Ovary (tissue), 9 donors: Measurements from ENCODE around the gene TMEM135. TPM values are rescaled to one million over a fixed set of nuclear protein-coding genes. Genes with fewer than 3 reads are reported as not detected.

Experiments used
- DNase-seq, 5 donors: peaks; one replicate each; pipeline ENCODE4 v3.0.0-alpha.2; 2019 to 2020
- H3K27ac ChIP-seq, 2 donors: fragments of 200-600 bp; one replicate each; pipeline versions ENCODE4 v1.5.1 to v1.8.0; 2019 to 2022
- H3K27me3 ChIP-seq: fragments of 200-600 bp; one replicate; pipeline ENCODE4 v1.8.0; 2022
- H3K36me3 ChIP-seq: fragments of 200-600 bp; sonication (generic); one replicate; pipeline ENCODE4 v1.5.1; 2019
- H3K4me1 ChIP-seq: one replicate; pipeline ENCODE4 v1.8.1; 2013; ENCODE audit warnings: mild to moderate bottlenecking, moderate library complexity; ENCODE audit not compliant: insufficient read depth
- H3K4me3 ChIP-seq: fragments of 200-600 bp; sonication (generic); one replicate; pipeline ENCODE4 v1.5.1; 2017
- H3K9me3 ChIP-seq, 2 donors: fragments of 200-600 bp in 1 of 2; sonication (generic) in 1 of 2; one replicate each; pipeline versions ENCODE4 v1.5.1 to v1.8.1; 2013 to 2019; ENCODE audit warnings: mild to moderate bottlenecking in 1 of 2, moderate library complexity in 1 of 2
- CTCF ChIP-seq, 3 donors: fragments of 450-650 bp in 2 of 3; fragments of 200-600 bp in 1 of 3; IDR thresholded peaks; one replicate each; pipeline versions ENCODE4 v1.5.1 to v1.8.0; 2016 to 2022; ENCODE audit warnings: antibody characterized with exemption in 3 of 3, mild to moderate bottlenecking in 1 of 3
- EP300 ChIP-seq: sonication (generic); formaldehyde crosslinking; IDR thresholded peaks from one replicate; pipeline ENCODE4 v1.6.1; 2017; ENCODE audit warnings: antibody characterized with exemption
- POLR2A ChIP-seq: fragments of 450-650 bp; IDR thresholded peaks from one replicate; pipeline ENCODE4 v1.6.1; 2017; ENCODE audit warnings: antibody characterized with exemption, mild to moderate bottlenecking, moderate library complexity
- WGBS, 3 donors: extraction: QIAGEN DNeasy Blood & Tissue Kit in 1 of 3; methylation state at CpG; one replicate each; pipeline versions ENCODE4 v1.1.5 to v1.1.7; 2013 to 2017; 5-methylcytosine and 5-hydroxymethylcytosine counted together
- intact Hi-C, 4 donors: fragments of 100-400 bp; cut with DNase I; formaldehyde crosslinking; loops; one replicate each; pipeline versions ENCODE4 v1.11.0 to v1.15.1; 2022 to 2023
- polyA plus RNA-seq, 2 donors: library from polyadenylated mRNA; stranded (reverse); fragments of 200-250 nt in 1 of 2; fragments of 350-450 nt in 1 of 2; fragmentation: Illumina TruSeq in 1 of 2; extraction: RNeasy Lipid Tissue Mini Kit (QIAGEN cat#74804) in 1 of 2; gene quantifications; one replicate each; pipeline ENCODE4 v1.2.3, GENCODE V29; 2013 to 2014
- total RNA-seq, 7 donors: library from RNA; depleted of rRNA in 2 of 7; stranded (reverse); fragments of >200 nt in 2 of 7; fragmentation: NEBNext Ultra II Directional in 3 of 7; extraction: Animal tissue kit (Norgen Biotek cat#: 25700) in 3 of 7; gene quantifications; one replicate each; pipeline versions ENCODE4 v1.1.0 to v1.2.4, GENCODE V29; 2016 to 2023
- donor health status: DM: no; HTN: no; CAD: no; lungs with moderate emphysema.
- donor health status: DM: no; HTN: no; CAD: no.
- donor health status: Bipolar disorder and iron deficiency.
- donor health status: DM: yes; HTN: yes; CAD: no.
- donor health status: DM: no; HTN: no; CAD: no.
- donor health status: DM: yes; HTN: yes; CAD: no.

Gene TMEM135
- total and polyA plus RNA-seq, 9 donors: 8.8 to 24.2 (median 19.6) TPM

DNA sequence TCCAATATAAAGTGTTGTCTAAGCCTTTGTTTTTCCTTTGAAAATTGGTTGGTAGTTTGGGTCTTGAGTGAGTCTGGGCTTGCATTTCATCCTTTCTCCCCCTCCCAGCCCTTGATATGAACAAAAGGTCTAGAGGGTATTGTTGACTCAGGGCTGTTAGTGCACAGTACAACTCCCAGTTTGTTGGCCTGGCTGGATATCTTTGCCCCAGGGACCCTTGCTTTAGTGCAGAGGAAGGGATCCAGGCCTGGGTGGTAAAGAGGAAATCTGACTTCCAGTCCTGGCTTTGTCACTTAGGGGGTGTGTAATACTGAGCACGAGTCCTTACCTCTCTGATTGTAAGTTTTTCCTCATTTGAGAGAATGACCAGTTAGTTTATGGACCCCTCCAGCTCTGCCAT, 330.4 kb downstream of the TMEM135 start:
- no peak overlapping the region for H3K4me3 ChIP-seq
- H3K27me3 ChIP-seq: no peaks in the 10 kb centered on the region
- no peaks in the 10 kb centered on the region for H3K4me1 ChIP-seq
- DNase-seq: no peak
- no peak for TF ChIP-seq POLR2A
- no peak for TF ChIP-seq CTCF (IDR thresholded peaks at IDR 0.05)
- TF ChIP-seq EP300: no peak
- H3K36me3 ChIP-seq: no peaks in the 10 kb centered on the region
- intact Hi-C loops: no loop called here
- no peaks in the 10 kb centered on the region for H3K9me3 ChIP-seq
- 67 to 76% (median 76%) methylated on average over 1 of the region's 1 CpG for WGBS, 3 donors
- no peak overlapping the region for H3K27ac ChIP-seq

DNA sequence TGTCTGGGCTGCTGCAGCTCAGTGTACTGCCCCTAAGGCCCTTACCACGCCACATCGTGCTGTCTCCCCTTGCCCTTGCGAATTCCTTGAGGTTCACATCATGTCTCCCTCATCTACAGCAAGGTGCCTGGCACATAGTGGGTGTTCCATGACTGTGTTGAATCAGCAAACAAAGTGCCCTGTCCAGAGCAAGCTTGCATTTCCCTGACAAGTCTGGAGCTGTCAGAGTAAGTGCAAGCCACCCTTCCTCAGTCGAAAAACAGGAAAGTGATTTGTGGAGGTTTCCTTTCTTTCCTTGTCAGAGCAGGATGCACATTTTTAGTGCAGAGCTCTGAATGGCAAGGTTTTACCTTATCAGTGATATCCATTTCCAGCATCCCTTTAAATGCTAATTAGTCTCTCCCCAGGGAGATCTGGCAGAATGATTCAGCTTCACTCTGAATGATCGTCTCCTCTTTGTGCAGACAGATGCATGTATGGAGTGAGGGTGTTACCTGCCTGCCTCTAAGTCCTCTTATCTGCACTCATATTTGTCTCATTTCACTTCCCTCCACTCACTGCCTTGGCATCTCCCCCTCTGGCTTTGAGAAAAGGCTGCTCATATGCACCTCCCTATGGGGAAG, 331.2 kb downstream of the TMEM135 start:
- H3K27ac ChIP-seq: no peak overlapping the region
- H3K4me1 ChIP-seq: no peaks in the 10 kb centered on the region
- WGBS, 3 donors: 67 to 68% (median 68%) methylated on average over 5 of the region's 5 CpGs
- H3K9me3 ChIP-seq: no peaks in the 10 kb centered on the region
- H3K4me3 ChIP-seq: no peak overlapping the region
- DNase-seq: no peak
- H3K36me3 ChIP-seq: no peaks in the 10 kb centered on the region
- intact Hi-C loops: no loop called here
- H3K27me3 ChIP-seq: no peaks in the 10 kb centered on the region
- TF ChIP-seq POLR2A: no peak
- no peak for TF ChIP-seq CTCF (IDR thresholded peaks at IDR 0.05)
- TF ChIP-seq EP300: no peak

GRCh38 chr11:87369888-87370287, 332.2 kb downstream of the TMEM135 start:
- no peak for TF ChIP-seq CTCF (IDR thresholded peaks at IDR 0.05)
- no peak for TF ChIP-seq EP300
- TF ChIP-seq POLR2A: no peak
- Histone ChIP-seq H3K27ac (no peak overlapping the region), H3K27me3 (no peaks in the 10 kb centered on the region), H3K4me3 (no peak overlapping the region), H3K36me3 (no peaks in the 10 kb centered on the region), H3K9me3 (no peaks in the 10 kb centered on the region), H3K4me1 (no peaks in the 10 kb centered on the region)
- DNase-seq: no peak
- 89 to 96% (median 91%) methylated on average over 4 of the region's 4 CpGs for WGBS, 3 donors
- intact Hi-C loops: no loop called here

GRCh38 chr11:87372065-87372464, 334.3 kb downstream of the TMEM135 start:
- no peaks in the 10 kb centered on the region for H3K4me1 ChIP-seq
- no peak overlapping the region for H3K4me3 ChIP-seq
- no peak for DNase-seq
- TF ChIP-seq POLR2A (no peak), EP300 (no peak), CTCF (IDR thresholded peaks at IDR 0.05) (no peak)
- H3K27me3 ChIP-seq: no peaks in the 10 kb centered on the region
- H3K27ac ChIP-seq: no peak overlapping the region
- H3K36me3 ChIP-seq: no peaks in the 10 kb centered on the region
- 86 to 89% (median 88%) methylated on average over 3 of the region's 3 CpGs for WGBS, 3 donors
- intact Hi-C loops: no loop called here
- no peaks in the 10 kb centered on the region for H3K9me3 ChIP-seq

Other genes starting within 250 kb of the TMEM135 start
- 10 to 100 TPM; 13.5 to 62.1 (median 29.5) TPM for gene PRSS23, start 237.4 kb upstream of the TMEM135 start, total RNA-seq
- gene PRSS23, start 237.4 kb upstream of the TMEM135 start, polyA plus RNA-seq: 100 to 1,000 TPM in 1 of 2 donors, 10 to 100 TPM in 1; 54.4 to 129 TPM
- gene FZD4, start 82.5 kb upstream of the TMEM135 start, total RNA-seq: 10 to 100 TPM; 14.0 to 30.7 (median 23.3) TPM
- 10 to 100 TPM; 15.0 to 53.5 TPM for gene FZD4, start 82.5 kb upstream of the TMEM135 start, polyA plus RNA-seq